Measurements from ENCODE around the gene KNOP1.
"Not testable (repeated sequence)": the region's sequence is repeated elsewhere in the genome, so short reads cannot be mapped to it uniquely, and the experiment has no call there.

DNA sequence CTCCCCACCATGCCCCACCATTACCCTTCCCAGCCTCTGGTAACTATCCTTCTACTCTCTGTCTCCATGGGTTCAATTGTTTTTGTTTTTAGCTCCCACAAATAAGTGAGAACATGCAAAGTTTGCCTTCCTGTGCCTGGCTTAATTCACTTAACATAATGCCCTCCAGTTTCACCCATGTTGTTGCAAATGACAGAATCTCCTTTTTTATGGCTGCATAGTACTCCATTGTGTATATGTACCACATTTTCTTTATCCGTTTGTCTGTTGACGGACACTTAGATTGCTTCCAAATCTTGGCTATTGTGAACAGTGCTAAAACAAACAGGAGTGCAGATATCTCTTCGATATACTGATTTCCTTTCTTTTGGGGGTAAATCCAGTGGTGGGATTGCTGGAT is 52.7 kb downstream of the KNOP1 start:
- TF ChIP-seq NFRKB (IDR thresholded peaks at IDR 0.05); ARNT (IDR thresholded peaks at IDR 0.05); CTBP1 (IDR thresholded peaks at IDR 0.05; ENCODE audit: borderline replicate concordance); BHLHE40 (IDR thresholded peaks at IDR 0.05; ENCODE audit: borderline replicate concordance); TARDBP (IDR thresholded peaks at IDR 0.05); SUZ12 (IDR thresholded peaks at IDR 0.05); FOXK2 (IDR thresholded peaks at IDR 0.05); L3MBTL2 (conservative IDR thresholded peaks at IDR 0.05); ELF4 (IDR thresholded peaks at IDR 0.05): not testable (repeated sequence)
